A172 (cell line): ENCODE data around the gene CCDC88A. TPM values are rescaled to one million over a fixed set of nuclear protein-coding genes. Genes with fewer than 3 reads are reported as not detected.
"Not testable (repeated sequence)": the region's sequence is repeated elsewhere in the genome, so short reads cannot be mapped to it uniquely, and the experiment has no call there.

Source experiments
- DNase-seq: peaks from one replicate; pipeline ENCODE4 v3.0.0-alpha.2; 2015; ENCODE audit warnings: low spot score
- total RNA-seq: library from RNA; depleted of rRNA; stranded (reverse); fragments of >200 nt; shearing (Covaris generic); gene quantifications from 2 replicates; pipeline ENCODE4 v1.2.3, GENCODE V29; 2014; rRNA removed

CCDC88A gene, protein sequence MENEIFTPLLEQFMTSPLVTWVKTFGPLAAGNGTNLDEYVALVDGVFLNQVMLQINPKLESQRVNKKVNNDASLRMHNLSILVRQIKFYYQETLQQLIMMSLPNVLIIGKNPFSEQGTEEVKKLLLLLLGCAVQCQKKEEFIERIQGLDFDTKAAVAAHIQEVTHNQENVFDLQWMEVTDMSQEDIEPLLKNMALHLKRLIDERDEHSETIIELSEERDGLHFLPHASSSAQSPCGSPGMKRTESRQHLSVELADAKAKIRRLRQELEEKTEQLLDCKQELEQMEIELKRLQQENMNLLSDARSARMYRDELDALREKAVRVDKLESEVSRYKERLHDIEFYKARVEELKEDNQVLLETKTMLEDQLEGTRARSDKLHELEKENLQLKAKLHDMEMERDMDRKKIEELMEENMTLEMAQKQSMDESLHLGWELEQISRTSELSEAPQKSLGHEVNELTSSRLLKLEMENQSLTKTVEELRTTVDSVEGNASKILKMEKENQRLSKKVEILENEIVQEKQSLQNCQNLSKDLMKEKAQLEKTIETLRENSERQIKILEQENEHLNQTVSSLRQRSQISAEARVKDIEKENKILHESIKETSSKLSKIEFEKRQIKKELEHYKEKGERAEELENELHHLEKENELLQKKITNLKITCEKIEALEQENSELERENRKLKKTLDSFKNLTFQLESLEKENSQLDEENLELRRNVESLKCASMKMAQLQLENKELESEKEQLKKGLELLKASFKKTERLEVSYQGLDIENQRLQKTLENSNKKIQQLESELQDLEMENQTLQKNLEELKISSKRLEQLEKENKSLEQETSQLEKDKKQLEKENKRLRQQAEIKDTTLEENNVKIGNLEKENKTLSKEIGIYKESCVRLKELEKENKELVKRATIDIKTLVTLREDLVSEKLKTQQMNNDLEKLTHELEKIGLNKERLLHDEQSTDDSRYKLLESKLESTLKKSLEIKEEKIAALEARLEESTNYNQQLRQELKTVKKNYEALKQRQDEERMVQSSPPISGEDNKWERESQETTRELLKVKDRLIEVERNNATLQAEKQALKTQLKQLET (N-terminal part only)
- 53.8 and 67.9 TPM in 2 replicates for total RNA-seq

GRCh38 chr2:55419679-55420438 lies at the start of gene CCDC88A:
Gene CCDC88A, minus strand, starts transcription at chr2:55419856. Its CDS starts 777 bp downstream, at chr2:55419079.
- peak; percentile 90 for DNase-seq

DNA sequence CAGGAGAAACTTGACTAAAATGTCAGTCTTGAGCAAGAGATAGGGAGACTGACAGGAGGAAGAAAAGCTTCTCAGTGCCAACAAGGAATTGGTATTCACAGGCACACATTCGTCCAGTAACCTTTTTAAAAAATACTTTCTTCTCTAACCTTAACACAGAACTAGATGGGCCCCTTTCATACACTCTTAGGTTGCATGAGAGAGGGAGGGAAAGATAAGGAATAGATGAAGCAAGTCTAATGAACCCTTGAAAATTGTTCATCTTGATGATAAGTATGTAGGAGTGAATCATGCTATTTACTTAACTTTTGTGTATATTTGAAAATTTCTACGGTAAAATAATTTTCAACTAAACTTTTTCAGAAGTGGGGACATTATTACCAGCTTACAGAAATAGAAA lies 42.0 kb upstream of the CCDC88A start:
- DNase-seq, result no peak

DNA sequence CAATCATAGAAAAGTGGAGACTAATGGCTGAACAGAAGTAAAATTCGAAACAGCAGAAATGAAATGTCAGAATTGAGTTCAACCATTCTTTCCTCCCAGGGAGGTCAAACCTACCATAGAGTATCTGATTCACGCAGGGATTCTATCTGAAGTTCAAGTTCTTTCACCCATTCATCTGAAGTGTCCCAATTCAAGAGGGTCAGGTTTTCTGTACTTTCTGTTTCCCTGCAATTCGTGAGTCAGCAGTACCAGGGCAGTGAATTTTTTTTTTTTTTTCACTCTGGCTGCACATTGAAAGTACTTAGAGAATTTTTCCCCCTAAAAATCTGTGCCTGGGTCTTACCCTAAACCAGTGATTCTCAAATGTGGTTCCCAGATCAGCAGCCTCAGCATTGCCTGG lies 40.9 kb upstream of the CCDC88A start:
- no peak for DNase-seq

DNA sequence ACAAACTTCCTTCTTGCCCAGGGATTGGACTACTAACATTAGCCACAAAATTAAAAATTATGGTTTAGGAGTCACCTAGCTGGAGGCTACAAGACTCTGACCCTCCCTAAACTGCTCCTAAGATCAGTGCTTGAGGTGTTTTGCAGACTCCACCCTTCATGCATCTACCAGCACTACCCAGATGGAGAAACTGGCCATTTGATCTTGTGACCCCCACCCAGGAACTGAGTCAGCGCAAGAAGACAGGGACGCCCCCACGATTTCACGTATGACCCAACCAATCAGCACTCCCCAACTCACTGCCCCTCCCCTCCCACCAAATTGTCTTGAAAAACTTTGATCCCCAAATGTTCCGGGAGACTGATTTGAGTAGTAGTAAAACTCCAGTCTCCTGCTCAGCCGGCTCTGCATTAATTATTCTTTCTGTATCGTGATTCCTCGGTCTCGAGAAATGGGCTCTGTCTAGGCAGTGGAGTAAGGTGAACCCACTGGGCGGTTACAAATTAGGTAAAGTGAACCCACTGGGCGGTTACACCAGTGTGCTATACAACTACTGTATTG lies 40.1 kb upstream of the CCDC88A start:
- DNase-seq, result no peak

DNA sequence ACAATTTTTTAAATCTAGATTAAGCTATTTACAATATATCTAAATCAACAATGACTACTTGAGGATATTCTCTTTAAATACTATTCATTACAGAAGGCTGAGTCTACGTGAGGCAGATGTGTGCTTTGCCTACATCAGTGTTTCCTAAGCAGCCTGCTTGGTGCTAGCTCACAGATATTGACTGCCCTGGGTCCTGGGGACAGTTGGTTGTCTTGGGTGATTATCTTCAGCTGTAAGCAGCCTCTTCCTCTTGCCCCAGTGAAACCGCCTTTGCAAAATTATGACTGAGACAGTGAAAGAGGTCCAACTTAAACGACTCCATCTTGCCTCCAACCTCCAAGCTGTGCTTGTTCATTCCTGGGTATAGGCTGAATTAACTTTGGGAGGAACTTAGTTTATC lies 39.6 kb upstream of the CCDC88A start:
- DNase-seq, result no peak

DNA sequence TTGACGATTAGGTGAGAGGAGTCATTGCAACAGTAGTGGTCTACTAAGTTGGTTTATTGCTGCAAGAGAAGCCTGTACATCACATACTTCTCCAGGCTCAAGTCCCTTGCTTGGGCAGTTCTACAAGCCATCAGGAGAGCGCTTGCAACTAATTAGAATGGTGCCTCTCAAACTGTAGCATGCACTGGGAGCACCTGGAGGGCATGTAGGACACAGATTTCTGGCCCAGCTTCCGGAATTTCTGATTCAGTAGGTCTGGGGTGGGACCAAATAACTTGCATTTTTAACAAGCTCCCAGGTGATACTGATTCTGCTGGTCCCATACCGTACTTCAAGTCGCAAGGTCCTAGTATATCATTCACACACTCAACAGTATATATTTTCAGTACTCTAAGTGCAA lies 34.5 kb upstream of the CCDC88A start:
- no peak for DNase-seq

DNA sequence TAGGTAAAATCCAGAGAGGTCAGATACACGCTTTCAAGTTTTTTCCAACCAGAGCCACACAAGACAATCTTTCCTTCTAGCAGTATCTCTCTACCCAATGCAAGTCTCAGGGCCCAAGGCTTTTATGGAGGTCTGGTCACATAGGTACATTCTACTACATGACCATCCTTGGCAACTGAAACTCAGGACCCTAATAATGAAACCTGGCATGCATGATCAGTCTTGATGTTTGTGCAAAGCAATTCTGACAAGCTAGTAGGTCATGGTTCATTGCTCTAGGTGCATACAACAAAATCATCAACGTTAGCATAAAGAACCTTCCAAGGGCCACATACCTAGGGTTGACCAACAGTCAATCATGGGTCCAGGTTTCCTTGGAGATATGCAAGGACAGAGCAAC lies 33.2 kb upstream of the CCDC88A start:
- DNase-seq, result no peak

GRCh38 chr2:55451699-55452098 lies 32.0 kb upstream of the CCDC88A start:
- no peak for DNase-seq

- not testable (repeated sequence) for DNase-seq
These were observed 30.4 kb upstream of the CCDC88A start for GRCh38 chr2:55450014-55450413.

GRCh38 chr2:55442045-55442760 lies 22.5 kb upstream of the CCDC88A start:
- DNase-seq, result not testable (repeated sequence)

DNA sequence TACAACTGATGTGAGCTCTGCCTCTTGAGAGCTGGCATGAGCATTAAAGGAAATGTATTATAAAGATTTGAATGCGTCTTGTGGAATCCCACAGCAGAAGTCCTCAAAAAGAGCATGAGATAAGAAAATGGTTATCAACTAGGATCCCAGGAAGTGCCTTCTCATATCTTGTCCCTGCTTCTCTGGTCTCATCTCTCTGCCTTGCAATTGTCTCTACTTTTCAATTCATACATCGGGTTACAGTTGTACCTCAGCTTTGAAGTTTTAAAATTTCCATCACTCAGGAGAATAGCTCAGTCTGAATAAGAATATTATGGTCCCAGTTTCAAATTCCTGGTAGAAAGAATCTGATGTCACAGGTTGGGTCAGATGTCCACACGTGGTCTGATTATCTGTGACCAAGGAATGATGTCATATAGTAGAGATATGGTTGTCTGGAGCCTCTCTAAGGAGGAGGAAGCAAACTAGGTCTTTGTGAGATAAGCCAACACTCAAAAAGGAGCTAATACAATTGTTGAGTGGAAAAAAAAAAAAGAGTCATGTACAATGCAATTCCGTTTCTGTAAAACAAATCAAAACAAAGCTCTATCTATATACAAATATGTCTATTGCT lies 21.7 kb upstream of the CCDC88A start:
- DNase-seq, result no peak

DNA sequence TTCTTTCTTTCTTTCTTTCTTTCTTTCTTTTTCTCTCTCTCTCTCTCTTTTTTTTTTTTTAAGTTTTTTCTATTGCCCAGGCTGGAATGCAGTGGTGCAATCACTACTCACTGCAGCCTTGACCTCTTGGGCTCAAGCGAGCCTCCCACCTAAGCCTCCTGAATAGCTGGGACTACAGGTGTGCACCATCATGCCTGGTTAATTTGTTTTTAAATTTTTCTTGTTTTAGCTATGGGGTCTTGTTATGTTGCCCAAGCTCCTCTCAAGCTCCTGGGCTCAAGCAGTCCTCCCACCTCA lies 19.4 kb upstream of the CCDC88A start:
- DNase-seq, result no peak

DNA sequence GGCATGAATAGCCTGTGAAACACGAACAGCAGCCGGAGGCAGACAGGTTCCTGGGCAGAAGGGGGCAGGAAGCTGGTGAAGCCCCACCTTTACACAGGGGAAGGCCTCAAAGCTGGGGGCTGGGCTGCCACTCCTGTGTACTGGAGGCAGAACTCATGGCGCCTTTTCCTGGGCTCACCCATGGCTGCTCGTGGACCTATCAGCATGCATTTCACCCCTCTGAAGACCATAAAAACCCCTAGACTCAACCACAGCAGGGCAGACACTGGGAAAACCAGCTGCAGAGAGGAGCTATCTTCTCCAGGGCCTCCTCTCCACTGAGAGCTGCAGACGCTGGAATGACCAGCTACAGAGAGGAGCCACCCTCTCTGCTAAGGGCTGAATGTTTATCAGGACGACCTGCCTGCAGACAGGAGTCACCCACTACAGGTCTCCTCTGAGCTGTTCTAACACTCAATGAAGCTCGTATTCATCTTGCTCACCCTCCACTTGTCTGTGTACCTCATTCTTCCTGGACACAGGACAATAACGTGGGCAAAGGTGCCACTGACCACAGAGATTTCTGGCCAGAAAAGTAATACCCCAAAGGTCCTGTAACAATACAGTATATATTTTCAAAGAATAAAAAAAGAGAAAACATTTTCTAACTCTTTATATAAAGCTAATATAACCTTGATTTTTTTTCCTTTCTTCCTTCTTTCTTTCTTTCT lies 18.9 kb upstream of the CCDC88A start:
- DNase-seq, result no peak

DNA sequence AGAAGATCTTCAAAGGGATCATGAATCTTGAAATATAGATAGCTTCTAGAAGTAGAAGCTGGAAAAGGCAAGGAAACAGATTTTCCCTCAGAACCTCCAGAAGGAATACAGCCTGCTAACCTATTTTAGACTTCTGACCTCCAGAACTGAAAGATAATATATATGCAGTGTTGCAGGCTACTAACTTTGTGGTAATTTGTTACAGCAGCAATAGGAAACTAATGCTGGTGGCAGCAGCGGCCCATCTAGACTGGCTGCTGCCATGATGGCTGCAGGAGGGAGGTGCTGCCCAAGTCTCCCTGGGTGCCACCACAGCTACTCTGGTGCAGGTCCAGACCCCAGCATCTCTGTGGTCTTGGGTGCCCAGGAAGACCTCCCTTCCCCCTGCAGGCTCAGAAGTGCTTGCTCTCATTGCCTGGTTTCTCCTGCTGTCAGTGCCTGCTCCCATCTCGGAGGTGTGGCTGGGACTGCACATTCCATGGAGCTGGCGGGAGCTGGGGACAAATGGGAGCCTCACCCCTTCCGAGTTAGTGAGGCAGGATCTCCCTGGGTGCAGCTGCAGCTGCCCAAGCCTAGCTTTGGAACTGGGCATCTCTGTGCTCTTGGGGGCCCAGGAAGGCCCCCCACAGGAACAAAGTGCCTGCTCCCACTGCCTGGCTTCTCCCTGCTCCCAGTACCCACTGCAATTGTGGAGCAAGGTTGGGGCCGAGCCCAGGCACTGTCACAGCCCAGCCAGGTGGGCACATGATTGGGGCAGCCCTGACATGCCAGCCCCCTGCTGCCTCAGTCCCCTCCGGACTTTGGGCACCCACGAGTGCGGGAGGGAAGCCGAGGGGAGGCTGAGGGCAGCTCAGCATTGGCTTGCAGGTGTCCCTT lies 18.1 kb upstream of the CCDC88A start:
- DNase-seq, result no peak

- DNase-seq, result peak; percentile 52
These were observed 12.4 kb upstream of the CCDC88A start for GRCh38 chr2:55431982-55432627.

DNA sequence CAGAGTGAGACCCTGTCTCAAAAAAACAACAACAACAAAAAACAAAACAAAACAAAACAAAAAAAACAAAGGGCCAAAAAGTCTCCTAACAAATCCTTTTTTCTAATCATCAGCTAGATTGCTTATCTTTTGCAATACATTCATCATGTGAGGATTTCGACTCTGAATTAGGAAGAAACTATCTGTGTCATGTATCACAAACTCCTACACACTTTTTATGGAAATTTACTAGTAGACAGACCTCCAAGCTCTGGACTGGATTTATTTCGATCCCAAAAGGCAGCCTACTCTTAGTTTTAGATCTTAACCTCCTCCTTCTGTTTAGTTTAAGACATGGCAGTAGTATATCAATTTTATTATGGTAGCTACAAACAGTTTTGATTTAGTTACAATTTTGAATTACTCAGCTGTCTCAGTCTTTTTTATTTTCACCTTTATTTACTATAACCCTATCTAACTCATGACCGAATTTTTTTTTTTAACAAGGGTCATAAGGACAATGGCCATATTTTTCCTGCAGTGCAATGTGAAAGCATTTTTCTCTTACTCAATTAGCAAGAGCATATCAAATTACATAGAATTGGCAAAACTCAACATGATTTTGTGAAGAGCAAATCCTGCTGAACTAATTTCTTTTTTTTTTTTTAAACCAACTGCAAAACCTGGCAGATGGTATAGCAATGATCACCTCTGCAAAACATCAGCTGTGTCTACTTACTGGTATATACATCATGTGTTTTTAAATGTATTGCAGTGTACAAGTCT lies 10.7 kb upstream of the CCDC88A start:
- DNase-seq, result no peak

GRCh38 chr2:55428258-55428657 lies 8.6 kb upstream of the CCDC88A start:
- no peak for DNase-seq
